GM23338 (cell line): ENCODE results near the gene PHACTR2.

Experiments
- CREB1 ChIP-seq: fragments of 250-450 bp; sonication (Bioruptor Pico); IDR thresholded peaks from 2 replicates; pipeline ENCODE4 v1.5.0; 2020; ENCODE audit warnings: low read depth, mild to moderate bottlenecking, moderate library complexity
- EZH2 ChIP-seq: fragments of 200-600 bp; sonication (generic); IDR thresholded peaks from one replicate; pipeline ENCODE4 v1.8.0; 2017; ENCODE audit warnings: antibody characterized with exemption, mild to moderate bottlenecking, low read depth; ENCODE audit not compliant: unreplicated experiment
- EZH2phosphoT487 ChIP-seq: fragments of 200-600 bp; sonication (generic); IDR thresholded peaks from one replicate; pipeline ENCODE4 v1.8.1; 2018; ENCODE audit warnings: antibody characterized with exemption; ENCODE audit not compliant: unreplicated experiment
- POLR2AphosphoS5 ChIP-seq: IDR thresholded peaks from 2 replicates; pipeline ENCODE4 v1.6.1; 2016; ENCODE audit warnings: antibody characterized with exemption, low read depth
- STAT1 ChIP-seq: IDR thresholded peaks from one replicate; pipeline ENCODE4 v1.6.1; 2016; ENCODE audit warnings: antibody characterized with exemption; ENCODE audit not compliant: unreplicated experiment
- TF ChIP-seq, protein P1 (sequence below), 2 experiments: fragments of 200-600 bp in 1 of 2; sonication (generic) in 1 of 2; conservative IDR thresholded peaks; 2 replicates each; pipeline versions ENCODE4 v1.5.1 to v1.6.1; 2016 to 2017; ENCODE audit warnings: antibody characterized with exemption in 2 of 2, low read depth in 2 of 2, mild to moderate bottlenecking in 2 of 2, moderate library complexity in 1 of 2
- TF ChIP-seq, protein P2 (sequence below): IDR thresholded peaks from one replicate; pipeline ENCODE4 v1.6.1; 2018; ENCODE audit warnings: antibody characterized with exemption; ENCODE audit not compliant: unreplicated experiment
- TF ChIP-seq, protein P3 (sequence below): IDR thresholded peaks from 2 replicates; pipeline ENCODE4 v1.6.1; 2016; ENCODE audit warnings: antibody characterized with exemption
- TF ChIP-seq, protein P4 (sequence below): fragments of 250-450 bp; sonication (Bioruptor Pico); IDR thresholded peaks from 2 replicates; pipeline ENCODE4 v1.5.0; 2020; ENCODE audit warnings: mild to moderate bottlenecking, moderate library complexity

DNA sequence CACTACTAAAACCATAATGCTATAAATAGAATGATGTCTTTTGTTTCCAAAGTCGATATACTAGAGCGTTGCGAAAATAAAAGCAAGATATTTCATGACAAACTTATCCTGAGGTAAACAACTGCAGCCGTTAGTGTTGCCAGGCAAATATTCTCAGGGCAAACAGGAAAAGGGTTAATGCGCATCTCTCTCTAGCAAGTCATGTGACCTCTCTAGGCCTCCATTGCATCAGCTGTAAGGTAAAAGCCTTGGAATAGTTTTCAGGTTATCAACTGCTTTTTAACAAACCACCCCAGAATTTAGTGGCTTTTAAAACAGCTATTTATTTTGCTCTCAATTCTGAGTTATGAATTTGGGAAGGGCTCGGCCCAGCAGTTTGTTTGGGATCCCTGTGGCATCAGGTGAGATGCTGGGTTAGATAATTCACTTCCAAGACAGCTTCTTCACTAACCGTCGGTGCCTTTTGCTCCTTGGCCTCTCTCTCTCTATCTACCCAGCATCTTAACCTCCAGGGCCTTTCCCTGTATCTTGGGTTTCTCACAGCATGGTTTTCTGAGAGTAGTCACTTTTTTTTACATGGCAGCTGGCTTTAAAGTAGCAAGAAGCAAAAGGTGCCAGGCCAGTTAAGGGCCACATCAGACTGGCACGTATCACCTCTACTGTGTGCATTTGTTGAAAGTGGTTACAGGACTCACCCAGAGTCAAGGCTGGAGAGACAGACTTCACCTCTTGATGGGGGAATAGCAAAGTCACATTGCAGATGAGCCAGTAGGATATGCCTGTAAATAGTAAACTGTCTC, 126.2 kb downstream of the PHACTR2 start:
- TF ChIP-seq, protein P1, sequence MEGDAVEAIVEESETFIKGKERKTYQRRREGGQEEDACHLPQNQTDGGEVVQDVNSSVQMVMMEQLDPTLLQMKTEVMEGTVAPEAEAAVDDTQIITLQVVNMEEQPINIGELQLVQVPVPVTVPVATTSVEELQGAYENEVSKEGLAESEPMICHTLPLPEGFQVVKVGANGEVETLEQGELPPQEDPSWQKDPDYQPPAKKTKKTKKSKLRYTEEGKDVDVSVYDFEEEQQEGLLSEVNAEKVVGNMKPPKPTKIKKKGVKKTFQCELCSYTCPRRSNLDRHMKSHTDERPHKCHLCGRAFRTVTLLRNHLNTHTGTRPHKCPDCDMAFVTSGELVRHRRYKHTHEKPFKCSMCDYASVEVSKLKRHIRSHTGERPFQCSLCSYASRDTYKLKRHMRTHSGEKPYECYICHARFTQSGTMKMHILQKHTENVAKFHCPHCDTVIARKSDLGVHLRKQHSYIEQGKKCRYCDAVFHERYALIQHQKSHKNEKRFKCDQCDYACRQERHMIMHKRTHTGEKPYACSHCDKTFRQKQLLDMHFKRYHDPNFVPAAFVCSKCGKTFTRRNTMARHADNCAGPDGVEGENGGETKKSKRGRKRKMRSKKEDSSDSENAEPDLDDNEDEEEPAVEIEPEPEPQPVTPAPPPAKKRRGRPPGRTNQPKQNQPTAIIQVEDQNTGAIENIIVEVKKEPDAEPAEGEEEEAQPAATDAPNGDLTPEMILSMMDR (conservative IDR thresholded peaks at IDR 0.05; ENCODE audit: low read depth in 2 of 2): no peak
- no peak for TF ChIP-seq EZH2phosphoT487
- no peak for TF ChIP-seq EZH2
- TF ChIP-seq, protein P2, sequence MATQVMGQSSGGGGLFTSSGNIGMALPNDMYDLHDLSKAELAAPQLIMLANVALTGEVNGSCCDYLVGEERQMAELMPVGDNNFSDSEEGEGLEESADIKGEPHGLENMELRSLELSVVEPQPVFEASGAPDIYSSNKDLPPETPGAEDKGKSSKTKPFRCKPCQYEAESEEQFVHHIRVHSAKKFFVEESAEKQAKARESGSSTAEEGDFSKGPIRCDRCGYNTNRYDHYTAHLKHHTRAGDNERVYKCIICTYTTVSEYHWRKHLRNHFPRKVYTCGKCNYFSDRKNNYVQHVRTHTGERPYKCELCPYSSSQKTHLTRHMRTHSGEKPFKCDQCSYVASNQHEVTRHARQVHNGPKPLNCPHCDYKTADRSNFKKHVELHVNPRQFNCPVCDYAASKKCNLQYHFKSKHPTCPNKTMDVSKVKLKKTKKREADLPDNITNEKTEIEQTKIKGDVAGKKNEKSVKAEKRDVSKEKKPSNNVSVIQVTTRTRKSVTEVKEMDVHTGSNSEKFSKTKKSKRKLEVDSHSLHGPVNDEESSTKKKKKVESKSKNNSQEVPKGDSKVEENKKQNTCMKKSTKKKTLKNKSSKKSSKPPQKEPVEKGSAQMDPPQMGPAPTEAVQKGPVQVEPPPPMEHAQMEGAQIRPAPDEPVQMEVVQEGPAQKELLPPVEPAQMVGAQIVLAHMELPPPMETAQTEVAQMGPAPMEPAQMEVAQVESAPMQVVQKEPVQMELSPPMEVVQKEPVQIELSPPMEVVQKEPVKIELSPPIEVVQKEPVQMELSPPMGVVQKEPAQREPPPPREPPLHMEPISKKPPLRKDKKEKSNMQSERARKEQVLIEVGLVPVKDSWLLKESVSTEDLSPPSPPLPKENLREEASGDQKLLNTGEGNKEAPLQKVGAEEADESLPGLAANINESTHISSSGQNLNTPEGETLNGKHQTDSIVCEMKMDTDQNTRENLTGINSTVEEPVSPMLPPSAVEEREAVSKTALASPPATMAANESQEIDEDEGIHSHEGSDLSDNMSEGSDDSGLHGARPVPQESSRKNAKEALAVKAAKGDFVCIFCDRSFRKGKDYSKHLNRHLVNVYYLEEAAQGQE: no peak
- TF ChIP-seq POLR2AphosphoS5: no peak
- TF ChIP-seq, protein P3, sequence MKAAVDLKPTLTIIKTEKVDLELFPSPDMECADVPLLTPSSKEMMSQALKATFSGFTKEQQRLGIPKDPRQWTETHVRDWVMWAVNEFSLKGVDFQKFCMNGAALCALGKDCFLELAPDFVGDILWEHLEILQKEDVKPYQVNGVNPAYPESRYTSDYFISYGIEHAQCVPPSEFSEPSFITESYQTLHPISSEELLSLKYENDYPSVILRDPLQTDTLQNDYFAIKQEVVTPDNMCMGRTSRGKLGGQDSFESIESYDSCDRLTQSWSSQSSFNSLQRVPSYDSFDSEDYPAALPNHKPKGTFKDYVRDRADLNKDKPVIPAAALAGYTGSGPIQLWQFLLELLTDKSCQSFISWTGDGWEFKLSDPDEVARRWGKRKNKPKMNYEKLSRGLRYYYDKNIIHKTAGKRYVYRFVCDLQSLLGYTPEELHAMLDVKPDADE: peak; percentile 55; the same call in 1 of the 2 replicates
- TF ChIP-seq, protein P4, sequence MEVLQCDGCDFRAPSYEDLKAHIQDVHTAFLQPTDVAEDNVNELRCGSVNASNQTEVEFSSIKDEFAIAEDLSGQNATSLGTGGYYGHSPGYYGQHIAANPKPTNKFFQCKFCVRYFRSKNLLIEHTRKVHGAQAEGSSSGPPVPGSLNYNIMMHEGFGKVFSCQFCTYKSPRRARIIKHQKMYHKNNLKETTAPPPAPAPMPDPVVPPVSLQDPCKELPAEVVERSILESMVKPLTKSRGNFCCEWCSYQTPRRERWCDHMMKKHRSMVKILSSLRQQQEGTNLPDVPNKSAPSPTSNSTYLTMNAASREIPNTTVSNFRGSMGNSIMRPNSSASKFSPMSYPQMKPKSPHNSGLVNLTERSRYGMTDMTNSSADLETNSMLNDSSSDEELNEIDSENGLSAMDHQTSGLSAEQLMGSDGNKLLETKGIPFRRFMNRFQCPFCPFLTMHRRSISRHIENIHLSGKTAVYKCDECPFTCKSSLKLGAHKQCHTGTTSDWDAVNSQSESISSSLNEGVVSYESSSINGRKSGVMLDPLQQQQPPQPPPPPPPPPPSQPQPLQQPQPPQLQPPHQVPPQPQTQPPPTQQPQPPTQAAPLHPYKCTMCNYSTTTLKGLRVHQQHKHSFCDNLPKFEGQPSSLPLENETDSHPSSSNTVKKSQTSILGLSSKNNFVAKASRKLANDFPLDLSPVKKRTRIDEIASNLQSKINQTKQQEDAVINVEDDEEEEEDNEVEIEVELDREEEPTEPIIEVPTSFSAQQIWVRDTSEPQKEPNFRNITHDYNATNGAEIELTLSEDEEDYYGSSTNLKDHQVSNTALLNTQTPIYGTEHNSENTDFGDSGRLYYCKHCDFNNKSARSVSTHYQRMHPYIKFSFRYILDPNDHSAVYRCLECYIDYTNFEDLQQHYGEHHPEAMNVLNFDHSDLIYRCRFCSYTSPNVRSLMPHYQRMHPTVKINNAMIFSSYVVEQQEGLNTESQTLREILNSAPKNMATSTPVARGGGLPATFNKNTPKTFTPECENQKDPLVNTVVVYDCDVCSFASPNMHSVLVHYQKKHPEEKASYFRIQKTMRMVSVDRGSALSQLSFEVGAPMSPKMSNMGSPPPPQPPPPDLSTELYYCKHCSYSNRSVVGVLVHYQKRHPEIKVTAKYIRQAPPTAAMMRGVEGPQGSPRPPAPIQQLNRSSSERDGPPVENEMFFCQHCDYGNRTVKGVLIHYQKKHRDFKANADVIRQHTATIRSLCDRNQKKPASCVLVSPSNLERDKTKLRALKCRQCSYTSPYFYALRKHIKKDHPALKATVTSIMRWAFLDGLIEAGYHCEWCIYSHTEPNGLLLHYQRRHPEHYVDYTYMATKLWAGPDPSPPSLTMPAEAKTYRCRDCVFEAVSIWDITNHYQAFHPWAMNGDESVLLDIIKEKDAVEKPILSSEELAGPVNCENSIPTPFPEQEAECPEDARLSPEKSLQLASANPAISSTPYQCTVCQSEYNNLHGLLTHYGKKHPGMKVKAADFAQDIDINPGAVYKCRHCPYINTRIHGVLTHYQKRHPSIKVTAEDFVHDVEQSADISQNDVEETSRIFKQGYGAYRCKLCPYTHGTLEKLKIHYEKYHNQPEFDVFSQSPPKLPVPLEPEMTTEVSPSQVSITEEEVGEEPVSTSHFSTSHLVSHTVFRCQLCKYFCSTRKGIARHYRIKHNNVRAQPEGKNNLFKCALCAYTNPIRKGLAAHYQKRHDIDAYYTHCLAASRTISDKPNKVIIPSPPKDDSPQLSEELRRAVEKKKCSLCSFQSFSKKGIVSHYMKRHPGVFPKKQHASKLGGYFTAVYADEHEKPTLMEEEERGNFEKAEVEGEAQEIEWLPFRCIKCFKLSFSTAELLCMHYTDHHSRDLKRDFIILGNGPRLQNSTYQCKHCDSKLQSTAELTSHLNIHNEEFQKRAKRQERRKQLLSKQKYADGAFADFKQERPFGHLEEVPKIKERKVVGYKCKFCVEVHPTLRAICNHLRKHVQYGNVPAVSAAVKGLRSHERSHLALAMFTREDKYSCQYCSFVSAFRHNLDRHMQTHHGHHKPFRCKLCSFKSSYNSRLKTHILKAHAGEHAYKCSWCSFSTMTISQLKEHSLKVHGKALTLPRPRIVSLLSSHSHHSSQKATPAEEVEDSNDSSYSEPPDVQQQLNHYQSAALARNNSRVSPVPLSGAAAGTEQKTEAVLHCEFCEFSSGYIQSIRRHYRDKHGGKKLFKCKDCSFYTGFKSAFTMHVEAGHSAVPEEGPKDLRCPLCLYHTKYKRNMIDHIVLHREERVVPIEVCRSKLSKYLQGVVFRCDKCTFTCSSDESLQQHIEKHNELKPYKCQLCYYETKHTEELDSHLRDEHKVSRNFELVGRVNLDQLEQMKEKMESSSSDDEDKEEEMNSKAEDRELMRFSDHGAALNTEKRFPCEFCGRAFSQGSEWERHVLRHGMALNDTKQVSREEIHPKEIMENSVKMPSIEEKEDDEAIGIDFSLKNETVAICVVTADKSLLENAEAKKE: no peak
- no peak for TF ChIP-seq CREB1 (CRISPR knock-in tag)
- no peak for TF ChIP-seq STAT1
